Medulla oblongata (tissue), 1 donor: Measurements from ENCODE around the gene PDHX.

ENCODE experiments used
- DNase-seq: peaks from one replicate; pipeline ENCODE4 v3.0.0-alpha.2; 2015; ENCODE audit errors: extremely low spot score

PDHX gene

DNA sequence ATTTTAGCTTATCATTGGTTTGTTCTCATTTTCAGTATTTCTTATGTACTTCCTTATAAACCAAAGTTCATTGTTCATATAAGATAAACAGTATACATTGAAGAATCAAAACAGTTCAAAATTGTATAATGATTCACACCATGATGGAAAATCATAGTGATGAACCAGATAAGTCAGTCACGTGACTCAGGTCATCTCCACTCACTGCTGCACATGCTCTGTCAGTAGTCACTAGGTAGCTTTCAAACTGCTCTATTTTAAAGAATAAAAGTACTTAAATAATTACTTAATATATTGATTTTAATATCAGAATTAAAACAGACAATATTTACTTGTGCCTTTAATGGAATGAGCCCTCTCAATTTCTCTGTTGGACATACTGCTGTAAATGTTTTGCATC, 37.5 kb downstream of the PDHX start:
- no peak for DNase-seq

DNA sequence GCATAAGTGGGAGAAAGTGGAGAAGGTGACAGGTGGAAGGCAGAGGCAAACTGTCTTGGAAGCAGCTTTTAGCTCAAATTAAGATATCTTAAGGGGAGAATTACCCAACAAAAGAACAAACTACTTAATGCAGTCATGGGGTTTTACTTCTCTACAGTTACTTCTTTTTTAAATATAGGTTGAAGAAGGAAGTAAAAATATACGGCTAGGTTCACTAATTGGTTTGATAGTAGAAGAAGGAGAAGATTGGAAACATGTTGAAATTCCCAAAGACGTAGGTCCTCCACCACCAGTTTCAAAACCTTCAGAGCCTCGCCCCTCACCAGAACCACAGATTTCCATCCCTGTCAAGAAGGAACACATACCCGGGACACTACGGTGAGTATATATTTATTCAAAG, 40.8 kb downstream of the PDHX start:
- DNase-seq: no peak

DNA sequence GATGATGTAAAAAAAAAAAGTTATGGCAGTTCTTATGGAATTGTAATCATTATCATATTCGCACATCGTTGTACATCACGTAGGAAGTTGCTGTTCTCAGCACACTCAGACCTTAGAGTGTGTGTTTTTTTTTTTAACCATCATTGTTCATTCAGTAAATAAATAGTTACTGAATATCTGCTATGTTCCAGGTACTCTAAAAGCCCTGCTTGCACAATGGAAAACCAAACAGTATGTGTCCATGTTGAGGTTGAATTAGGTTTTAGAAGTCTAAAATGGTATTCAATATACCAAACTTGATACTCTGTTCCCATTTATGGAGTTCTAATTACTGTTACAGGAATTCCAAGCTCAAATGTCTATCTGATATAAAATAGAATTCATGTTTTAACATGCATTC, 41.2 kb downstream of the PDHX start:
- DNase-seq: no peak

DNA sequence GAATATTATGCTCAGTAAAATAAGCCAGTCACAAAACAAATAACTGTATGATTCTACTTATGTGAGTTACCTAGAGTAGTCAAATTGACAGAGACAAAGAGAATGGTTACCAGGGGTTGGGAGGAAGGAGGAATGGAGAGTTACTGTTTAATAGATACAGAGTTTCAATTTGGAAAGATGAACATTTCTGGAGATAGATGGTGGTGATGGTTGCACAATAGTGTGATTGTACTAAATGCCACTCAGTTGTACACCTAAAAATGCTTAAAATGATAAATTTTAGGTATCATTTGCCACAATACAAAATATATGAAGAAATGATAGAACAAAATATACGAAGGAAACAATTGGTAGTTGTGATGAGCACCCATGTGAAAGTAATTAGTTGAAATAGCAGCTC, 43.4 kb downstream of the PDHX start:
- no peak for DNase-seq

DNA sequence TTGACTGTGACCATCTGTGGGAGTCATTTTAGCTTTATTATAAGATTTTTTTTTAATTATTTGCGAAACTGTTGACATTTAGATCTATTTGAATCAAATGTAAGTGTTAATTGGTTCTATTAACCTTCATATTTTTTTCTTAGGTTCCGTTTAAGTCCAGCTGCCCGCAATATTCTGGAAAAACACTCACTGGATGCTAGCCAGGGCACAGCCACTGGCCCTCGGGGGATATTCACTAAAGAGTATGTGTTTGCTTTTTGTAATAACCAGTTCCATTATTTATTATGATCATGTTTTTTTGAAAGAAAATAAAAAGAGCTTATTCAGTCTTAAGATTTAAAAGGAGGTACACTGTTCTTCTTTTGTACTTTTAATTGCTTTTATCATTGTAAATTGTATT, 43.9 kb downstream of the PDHX start:
- DNase-seq: peak; percentile 61

DNA sequence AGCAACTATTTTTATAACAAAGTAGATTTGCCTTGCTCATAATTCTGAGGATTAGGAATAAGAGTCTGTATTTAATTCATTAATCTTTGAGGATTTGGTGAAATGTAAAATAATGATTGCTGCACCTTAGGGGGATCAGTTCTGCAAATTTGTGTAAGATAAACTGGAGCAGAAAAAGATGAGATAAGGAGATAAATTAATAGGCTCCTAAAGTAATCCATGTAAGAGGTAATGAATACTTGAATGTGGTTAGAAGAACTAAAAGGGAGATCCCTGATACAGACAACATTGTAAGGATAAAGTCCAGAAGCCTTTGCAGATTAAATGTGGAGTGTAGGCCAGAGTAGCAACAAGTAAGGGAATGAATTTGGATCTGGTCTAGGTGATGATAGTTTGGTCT, 45.6 kb downstream of the PDHX start:
- no peak for DNase-seq

DNA sequence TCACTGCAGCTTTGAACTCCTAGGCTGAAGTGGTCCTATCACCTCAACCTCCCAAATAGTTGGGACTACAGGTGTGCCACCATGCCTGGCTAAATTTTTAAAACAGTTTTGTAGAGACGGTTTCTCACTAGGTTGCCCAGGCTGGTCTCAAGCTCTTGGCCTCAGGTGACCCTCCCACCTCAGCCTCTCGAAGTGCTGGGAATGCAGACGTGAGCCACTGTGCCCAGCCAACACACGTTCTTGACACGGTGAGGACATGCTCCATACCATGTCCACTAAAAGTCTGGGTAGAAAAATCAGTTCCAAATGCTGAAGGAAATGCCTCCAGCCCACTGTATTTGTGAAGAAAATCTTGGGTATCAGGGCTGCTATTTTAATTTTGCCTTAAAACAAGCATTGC, 46.9 kb downstream of the PDHX start:
- no peak for DNase-seq

DNA sequence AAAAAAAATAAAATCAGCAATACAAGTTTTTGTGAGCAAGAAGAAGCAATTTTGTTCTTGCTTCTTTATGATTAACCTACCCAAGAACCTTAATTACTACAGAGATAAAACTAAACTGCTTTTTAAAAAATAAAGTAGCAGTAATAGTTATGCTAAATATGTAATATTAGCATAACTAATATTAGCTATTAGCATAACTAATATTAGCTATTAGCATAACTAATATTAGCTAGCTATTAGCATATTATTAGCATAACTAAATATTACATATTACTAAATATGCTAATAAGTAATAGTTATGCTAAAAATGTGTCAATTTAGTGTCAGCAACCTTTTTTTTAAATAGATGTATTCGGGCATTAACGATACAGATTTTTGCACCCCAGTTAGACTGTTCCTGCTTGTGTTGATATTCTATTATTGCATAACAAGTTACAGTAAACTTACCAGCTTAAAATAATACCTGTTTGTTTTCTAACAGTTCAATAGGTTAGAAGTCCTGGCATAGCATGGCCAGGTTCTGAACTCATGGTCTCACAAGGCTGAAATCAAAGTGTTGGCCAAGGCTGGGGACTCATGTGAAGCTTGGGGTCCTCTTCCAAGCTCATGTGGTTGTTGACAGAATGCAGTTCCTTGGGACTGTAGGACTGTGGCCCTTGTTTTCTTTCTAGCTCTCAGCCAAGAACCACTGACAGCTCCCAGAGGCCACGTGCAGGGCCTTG, 48.4 kb downstream of the PDHX start:
- DNase-seq: no peak

DNA sequence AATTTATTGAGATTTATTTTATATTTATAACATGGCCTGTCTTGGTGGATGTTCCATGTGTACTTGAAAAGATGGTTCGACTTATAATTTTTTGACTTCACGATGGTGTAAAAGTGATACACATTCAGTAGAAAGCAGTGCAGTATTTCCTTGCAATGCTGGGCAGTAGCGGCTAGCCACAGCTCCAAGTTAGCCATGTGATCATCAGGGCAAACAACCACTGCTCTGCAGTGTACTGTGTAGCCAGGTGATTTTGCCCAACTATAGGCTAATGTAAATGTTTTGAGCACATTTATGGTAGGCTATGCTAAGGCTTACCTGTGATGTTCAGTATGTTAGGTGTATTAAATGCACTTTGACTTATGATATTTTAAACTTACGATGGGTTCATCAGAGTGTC, 52.4 kb downstream of the PDHX start:
- no peak for DNase-seq

DNA sequence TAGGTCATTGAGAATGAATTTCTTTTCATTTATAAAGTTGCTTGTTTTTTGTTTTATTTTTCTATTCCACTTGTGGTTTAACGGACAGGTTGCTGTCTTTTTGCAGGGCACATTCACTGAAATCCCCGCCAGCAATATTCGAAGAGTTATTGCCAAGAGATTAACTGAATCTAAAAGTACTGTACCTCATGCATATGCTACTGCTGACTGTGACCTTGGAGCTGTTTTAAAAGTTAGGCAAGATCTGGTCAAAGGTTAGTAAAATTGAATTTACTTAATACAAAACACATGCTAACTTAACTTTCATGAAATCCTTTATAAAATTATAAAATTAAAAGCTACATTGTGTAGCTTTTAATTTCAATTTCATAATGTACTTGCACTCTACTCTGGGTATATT, 53.6 kb downstream of the PDHX start:
- DNase-seq: no peak

DNA sequence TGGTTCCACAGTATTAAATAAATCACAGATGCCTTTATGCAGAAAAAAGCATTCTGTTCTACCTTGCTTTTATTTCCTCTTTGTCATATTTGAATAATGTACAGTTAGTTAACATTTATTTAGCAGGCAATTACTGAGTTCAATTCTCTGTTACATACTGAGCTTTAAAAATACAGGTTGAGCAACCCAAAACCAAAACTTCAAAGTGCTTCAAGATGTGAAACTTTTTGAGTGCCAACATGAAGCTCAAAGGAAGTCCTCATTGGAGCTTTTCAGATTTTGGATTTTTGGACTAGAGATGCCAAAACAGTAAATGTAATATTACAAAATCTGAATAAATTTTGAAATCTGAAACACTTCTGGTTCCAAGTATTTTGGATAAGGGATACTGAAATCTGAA, 54.1 kb downstream of the PDHX start:
- no peak for DNase-seq

DNA sequence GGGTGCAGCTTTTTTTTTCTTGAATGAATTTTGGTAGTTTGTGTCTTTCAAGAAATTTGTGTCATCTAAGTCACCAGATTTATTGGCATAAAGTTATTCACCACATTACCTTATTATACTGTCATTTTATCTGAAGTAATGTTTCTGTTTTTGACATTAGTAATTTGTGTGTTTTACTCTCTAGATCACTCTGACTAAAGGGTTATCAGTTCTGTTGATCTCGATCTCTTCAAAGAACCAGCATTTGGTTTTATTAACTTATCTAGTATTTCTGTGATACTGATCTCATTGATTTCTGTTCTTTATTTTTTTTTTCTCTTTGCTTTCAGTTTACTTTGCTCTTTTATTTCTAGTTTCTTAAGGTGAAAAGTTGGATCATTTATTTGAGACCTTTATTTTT, 55.5 kb downstream of the PDHX start:
- no peak for DNase-seq

DNA sequence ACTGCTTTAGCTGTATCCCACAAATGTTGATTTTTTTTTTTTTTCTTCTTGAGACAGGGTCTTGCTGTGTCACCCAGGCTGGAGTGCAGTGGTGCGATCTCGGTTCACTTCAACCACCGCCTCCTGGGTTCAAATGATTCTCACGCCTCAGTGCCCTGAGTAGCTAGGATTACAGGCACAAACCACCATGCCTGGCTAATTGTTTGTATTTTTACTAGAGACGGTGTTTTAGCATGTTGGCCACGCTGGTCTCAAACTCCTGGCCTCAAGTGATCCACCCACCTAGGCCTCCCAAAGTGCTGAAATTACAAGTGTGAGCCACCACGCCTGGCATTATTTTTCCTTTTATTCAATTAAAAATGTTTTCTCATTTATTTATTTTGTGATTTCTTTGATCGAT, 55.9 kb downstream of the PDHX start:
- DNase-seq: no peak

DNA sequence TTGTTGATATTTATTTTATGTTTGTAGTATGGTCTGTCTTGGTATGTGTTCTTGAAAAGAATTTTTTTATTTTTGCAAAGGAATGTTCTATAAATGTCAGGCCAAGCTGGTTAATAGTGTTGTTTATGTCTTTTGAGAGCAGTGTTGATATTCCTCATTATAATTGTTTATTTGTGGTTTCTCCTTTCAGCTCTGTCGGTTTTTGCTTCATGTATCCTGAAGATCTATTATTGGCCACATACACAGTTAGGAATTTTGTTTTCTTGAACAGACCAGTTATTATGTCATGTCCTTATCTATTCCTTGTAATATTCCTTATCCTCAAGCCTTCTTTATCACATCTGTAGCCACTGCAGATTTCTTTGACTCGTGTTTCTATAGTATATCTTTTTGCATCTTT, 56.5 kb downstream of the PDHX start:
- DNase-seq: no peak

DNA sequence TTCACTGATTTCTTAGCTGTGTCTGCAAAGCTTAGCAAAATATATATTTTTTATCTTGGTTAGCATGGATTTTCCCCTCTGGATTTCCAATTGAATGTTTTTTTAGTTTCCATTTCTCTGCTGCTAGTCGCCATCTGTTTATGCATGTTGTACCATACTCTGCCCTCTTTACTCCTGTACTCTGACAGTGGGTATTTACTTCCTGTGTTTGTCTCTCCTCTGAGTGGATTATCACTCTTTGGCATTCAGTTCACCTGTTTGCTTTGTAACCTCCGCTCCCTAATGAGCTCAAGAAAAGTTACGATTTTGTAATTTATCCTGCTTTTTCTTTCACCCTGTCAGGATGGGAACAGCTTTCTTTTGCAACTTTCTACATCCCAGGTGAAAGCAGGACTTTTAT, 59.1 kb downstream of the PDHX start:
- DNase-seq: no peak

DNA sequence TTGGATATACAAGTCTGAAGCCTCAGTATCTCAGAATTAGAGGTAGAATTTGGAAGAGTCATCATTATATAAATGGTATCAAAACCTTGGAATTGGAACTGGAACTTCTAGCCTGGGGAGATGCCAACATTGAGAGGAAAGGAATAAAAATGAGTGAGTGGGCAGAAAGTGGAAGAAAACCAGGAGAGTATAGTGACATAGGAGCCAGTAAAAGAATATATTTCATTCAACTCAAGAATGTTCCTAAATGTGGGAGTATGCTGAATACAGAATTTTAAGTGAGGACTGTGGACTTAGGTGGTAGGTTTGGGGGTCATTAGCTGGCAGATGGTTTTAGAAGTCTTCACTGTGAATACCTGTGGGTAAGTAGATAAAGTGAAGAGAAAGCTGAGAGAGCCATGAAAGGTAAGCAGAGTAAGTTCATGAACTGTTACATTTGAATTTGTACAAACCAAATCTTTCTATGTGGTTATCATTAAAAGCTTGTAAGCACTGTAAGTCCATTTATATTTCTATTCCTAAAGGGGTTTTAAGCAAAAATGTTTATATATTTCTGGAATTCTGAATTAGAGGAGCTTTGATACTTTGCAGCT, 60.2 kb downstream of the PDHX start:
- no peak for DNase-seq

DNA sequence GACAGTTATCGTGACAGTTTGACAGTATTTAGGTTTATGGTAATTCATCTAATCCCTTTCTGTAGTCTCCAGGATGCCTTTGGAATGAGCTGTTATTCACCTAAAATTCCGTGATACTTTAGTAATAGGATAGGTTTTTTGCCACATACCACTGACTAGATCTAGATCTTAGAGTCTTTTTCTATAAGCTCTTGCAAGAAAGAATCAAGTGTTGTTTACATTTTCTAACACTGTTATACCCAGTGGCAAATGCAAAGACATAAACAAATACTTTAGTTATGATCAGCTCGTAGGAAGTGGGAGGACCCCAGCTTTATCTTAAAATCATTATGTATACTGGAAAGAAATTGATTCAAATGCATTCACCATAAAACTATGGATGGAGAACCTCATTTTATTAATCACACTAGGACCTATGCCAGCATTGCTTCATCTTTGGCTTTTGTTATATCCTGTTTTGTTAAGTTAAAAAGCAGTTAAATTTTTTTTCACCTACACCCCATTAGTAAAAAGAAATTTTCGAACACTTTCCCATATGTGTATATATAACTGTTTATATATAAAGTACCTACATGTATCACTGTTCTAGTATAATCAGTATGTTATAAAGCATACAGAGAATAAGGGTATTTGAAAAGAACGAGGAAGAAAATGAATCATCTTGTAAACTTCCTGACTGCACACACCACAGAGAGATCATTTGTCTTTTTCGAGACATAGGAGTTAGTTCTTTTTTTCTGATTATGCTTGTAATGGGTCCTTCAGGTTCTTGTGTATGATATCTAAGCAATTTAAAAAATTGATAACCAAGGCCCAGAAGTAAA, 60.9 kb downstream of the PDHX start:
- no peak for DNase-seq

DNA sequence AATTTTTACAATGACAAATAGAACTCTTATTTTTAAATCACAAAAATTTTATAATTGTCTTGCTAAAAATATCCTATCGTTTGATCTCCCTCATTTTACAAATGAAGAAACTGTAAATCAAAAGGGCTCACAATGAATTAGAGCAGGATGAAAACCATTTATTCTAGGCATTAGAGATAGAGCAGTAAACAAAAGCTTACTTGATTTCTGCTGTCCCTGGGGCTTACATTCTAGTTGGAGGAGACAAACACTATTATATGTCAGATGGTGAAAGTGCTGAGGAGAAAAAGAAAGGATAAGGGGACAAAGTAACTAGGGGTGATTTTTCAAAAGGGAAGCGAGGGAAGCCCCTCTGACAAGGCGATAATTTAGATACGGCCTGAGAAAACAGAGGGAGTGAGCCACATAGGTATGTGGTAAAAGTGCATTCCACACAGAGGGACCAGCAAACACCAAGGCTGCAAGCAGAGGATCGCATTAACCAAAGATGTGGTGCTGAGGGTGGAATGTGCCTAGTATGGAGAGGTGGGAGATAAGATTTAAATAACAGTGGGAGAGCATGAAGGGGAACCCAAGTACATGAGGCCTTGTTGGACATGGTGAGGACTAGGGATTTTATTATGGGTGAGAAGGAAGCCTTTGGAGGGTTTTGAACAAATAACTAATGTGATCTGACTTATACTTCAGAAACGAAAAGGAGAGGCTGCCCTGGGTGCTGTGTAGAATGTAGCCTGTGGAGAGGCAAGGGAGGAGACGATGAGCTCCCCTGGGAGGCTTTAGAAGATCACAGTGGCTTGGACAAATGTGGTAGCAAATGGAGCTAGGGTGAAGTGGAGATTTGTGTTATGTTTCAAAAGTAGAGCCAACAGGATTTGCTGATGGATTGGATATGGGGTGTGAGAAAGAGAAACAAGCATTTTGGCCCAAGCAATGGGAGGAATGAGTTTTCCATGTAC, 62.1 kb downstream of the PDHX start:
- peak; percentile 21 for DNase-seq

DNA sequence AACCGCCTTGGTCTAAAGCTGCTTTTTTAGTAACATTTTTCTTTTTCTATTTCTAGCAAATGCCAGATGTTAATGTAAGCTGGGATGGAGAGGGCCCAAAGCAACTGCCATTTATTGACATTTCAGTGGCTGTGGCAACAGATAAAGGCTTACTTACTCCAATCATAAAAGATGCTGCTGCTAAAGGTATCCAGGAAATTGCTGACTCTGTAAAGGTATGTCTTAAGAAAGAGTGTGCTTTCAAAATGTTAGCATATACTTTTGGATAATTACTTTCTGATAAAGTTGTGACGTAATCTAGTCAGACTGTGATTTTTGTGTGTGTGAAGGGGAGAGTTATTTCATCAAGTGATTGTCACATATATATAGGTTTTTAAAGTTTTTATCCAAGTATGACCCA, 68.1 kb downstream of the PDHX start:
- no peak for DNase-seq

DNA sequence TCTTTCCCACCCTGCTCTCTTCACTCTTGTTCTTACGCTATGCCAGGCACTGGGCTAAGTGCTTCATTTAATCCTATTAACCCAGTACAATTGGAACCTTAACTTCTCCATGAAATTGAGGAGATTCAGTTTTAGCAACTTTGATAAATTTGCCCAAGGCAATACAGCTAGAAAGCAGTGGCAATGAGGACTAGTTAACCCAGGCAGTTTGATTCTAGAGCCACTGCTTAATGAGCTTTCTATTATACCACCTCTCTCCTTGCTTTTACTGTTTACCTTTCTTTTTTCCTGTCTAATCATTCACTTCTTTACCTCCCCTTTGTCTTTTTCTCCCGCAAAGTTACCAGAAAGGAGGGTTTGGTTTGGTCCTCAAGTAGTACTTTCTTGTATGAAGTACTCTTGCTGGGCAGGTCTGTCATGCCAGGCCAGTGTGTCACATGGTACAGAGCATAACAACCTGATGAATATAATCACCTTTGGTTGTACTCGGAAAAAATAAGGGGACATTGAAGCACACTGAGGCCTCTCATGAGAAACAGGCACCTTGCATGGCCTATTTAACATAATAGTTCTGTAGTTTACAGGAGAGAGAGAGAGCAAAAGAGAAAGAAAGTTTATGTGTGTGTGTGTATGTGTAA, 70.6 kb downstream of the PDHX start:
- no peak for DNase-seq

DNA sequence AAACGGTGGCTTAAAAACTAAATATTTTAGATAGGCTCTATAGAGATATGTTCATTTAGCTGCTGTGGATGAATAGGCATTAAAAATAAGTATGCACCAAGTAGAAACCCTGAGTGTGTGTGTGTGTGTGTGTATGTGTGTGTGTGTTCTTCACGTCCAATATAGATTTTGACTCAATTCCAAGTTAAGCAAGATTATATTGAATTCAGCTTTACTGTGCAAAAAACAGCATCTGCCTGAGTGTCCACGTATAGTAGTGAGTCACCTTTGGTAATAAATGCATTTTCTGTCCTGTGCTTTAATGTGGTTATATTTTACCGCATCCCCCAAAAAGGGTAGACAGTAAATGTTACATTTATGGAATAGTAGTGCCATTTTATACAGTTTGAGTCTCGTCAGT, 71.2 kb downstream of the PDHX start:
- no peak for DNase-seq
